ACC112 (cell line): Measurements from ENCODE around the gene ANKRD13D.

Experiments
- H2AFZ ChIP-seq: fragments of 200-600 bp; sonication (generic); one replicate; pipeline ENCODE4 v1.6.0; 2017; ENCODE audit warnings: antibody characterized with exemption, low read length; ENCODE audit not compliant: unreplicated experiment
- H3K27ac ChIP-seq: fragments of 200-600 bp; sonication (generic); 2 replicates; pipeline ENCODE4 v1.5.1; 2014; ENCODE audit warnings: low read depth, mild to moderate bottlenecking, antibody characterized with exemption, low read length, moderate library complexity
- H3K27me3 ChIP-seq: fragments of 200-600 bp; sonication (generic); 2 replicates; pipeline ENCODE4 v1.6.1; 2014; ENCODE audit warnings: mild to moderate bottlenecking, antibody characterized with exemption, low read length, moderate library complexity, mixed read lengths; ENCODE audit not compliant: insufficient read depth
- H3K36me3 ChIP-seq: fragments of 200-600 bp; sonication (generic); 2 replicates; pipeline ENCODE4 v1.6.1; 2016; ENCODE audit warnings: mild to moderate bottlenecking, antibody characterized with exemption, low read length, moderate library complexity, mixed read lengths; ENCODE audit not compliant: insufficient read depth
- H3K4me1 ChIP-seq: fragments of 200-600 bp; sonication (generic); one replicate; pipeline ENCODE4 v1.6.1; 2016; ENCODE audit warnings: low read length, mixed read lengths; ENCODE audit not compliant: insufficient read depth, unreplicated experiment, control insufficient read depth
- H3K4me3 ChIP-seq: fragments of 200-600 bp; sonication (generic); 2 replicates; pipeline ENCODE4 v1.5.1; 2014; ENCODE audit warnings: mild to moderate bottlenecking, low read depth, low read length
- H3K79me2 ChIP-seq: fragments of 200-600 bp; sonication (generic); one replicate; pipeline ENCODE4 v1.6.0; 2016; ENCODE audit warnings: low read length; ENCODE audit not compliant: control insufficient read depth, unreplicated experiment, insufficient read depth

ANKRD13D gene

DNA sequence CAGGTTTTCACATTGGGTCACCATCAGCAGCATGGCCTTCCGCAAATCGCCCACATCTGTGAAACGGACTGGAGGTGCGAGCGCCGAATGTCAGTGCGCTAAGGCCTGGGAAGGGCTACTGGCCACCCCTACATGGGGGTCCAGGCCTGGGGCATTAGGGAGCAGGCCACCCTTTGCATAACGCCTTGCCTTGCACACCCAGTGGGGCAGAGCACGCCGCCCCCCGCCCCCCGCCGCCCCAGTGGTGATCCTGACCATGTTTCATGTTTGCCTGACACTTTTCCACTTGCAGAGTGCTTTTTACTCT, 20.2 kb upstream of the ANKRD13D start:
- Histone ChIP-seq H3K4me3 (no peak overlapping the region), H3K79me2 (peaks cover 68% of the 10 kb centered on the region), H2AFZ (no peak overlapping the region), H3K36me3 (no peaks in the 10 kb centered on the region), H3K4me1 (peaks cover 51% of the 10 kb centered on the region), H3K27me3 (no peaks in the 10 kb centered on the region), H3K27ac (no peak overlapping the region)

GRCh38 chr11:67269401-67270255, 19.5 kb upstream of the ANKRD13D start:
- no peaks in the 10 kb centered on the region for H3K36me3 ChIP-seq
- H3K27me3 ChIP-seq = no peaks in the 10 kb centered on the region
- H3K4me1 ChIP-seq = peaks cover 50% of the 10 kb centered on the region
- peaks cover 75% of the 10 kb centered on the region for H3K79me2 ChIP-seq
- H3K27ac ChIP-seq = no peak overlapping the region
- no peak overlapping the region for H3K4me3 ChIP-seq
- H2AFZ ChIP-seq = no peak overlapping the region

GRCh38 chr11:67270256-67271204, 18.6 kb upstream of the ANKRD13D start:
- Histone ChIP-seq H3K27ac (no peak overlapping the region), H2AFZ (no peak overlapping the region), H3K36me3 (no peaks in the 10 kb centered on the region), H3K4me3 (no peak overlapping the region), H3K27me3 (no peaks in the 10 kb centered on the region), H3K79me2 (peaks cover 80% of the 10 kb centered on the region), H3K4me1 (peaks cover 44% of the 10 kb centered on the region)

GRCh38 chr11:67271205-67271540, 17.9 kb upstream of the ANKRD13D start:
- no peaks in the 10 kb centered on the region for H3K36me3 ChIP-seq
- H3K4me1 ChIP-seq = peaks cover 44% of the 10 kb centered on the region
- H3K27me3 ChIP-seq = no peaks in the 10 kb centered on the region
- H3K4me3 ChIP-seq = no peak overlapping the region
- peaks cover 87% of the 10 kb centered on the region for H3K79me2 ChIP-seq
- no peak overlapping the region for H2AFZ ChIP-seq
- no peak overlapping the region for H3K27ac ChIP-seq

DNA sequence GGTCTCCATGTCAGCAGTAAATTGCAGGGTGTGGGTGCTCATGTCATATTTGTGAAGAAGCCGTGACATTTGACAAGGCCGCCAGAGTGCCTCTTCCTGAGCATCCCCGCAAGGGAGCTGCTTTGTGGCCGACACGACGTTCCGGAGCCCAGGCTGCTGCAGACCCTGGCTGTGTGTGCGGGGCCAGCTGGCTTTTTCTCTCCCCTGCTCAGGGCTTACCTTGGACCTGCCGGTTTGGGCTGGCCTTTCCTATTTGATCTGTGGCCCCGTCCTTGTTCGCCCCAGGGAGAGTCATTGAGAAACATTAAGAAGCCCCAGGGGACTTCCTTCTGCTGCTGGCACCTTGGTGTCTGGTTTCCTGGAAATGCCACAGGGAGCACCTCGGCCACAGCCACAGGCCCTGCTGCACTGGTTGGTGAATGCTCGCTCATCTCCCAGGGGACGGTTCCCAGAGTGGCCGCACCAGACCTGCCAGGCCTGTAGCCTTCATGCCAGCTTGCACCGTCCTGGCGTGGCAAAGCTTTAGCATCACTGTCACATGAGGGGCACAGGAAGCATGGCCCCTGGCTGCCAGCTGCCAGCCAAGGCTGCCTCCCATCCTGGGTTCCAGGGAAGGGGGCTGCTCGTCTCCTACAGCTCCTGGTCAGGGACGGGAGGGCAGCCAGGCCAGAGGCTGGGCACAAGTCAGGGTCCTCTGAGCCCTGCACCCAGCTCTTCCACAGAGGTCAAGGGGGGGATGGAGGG, 17.4 kb upstream of the ANKRD13D start:
- H3K27ac ChIP-seq = no peak overlapping the region
- no peak overlapping the region for H2AFZ ChIP-seq
- H3K4me1 ChIP-seq = peaks cover 47% of the 10 kb centered on the region
- peaks cover 90% of the 10 kb centered on the region for H3K79me2 ChIP-seq
- no peaks in the 10 kb centered on the region for H3K36me3 ChIP-seq
- no peaks in the 10 kb centered on the region for H3K27me3 ChIP-seq
- H3K4me3 ChIP-seq = no peak overlapping the region

DNA sequence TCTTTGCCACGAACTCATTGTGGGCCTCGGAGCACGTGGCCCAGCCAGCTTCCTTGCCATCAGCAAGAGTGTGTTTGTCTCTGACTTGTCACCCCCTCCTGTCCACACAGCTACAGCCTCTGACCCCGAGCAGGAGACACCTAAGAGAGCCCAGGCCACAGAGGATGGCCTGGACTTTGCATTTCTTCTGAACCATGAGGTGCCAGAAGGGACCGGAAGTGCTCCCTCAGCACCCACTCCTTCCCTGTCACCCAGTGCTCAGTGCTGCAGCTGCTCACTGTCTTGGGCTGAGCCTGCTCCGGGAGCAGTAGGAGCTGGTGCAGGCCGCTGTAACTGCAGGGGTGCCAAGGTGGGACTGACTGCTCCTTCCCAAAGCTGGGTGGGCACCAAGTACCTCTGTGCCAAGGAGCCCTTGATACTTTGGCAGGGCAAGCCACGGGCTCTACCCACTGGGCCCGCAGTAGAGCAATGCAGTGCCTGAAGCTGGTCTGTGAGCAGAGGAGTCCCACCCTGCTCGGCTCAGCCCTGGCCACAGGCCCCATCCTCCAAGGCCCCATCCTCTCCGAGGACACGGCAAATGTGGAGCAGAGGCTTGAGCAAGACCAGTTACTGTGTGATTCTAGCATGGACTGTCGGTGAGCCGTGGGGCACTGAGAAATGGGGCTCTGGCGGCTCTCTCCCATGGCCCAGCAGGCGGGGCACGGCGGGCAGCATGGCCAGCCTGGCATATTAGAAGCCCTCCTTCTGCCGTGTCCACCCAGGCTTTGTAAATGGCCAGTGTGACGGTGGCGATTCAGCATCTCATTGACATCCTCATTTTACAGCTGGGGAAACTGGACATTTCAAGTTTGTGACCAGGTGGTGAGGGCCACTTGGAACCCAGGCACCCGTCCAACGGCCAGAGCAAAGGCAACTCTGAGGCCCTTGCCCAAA, 16.5 kb upstream of the ANKRD13D start:
- no peak overlapping the region for H2AFZ ChIP-seq
- no peak overlapping the region for H3K4me3 ChIP-seq
- no peaks in the 10 kb centered on the region for H3K27me3 ChIP-seq
- peaks cover 53% of the 10 kb centered on the region for H3K4me1 ChIP-seq
- H3K79me2 ChIP-seq = peaks cover 87% of the 10 kb centered on the region
- H3K27ac ChIP-seq = no peak overlapping the region
- no peaks in the 10 kb centered on the region for H3K36me3 ChIP-seq

- Histone ChIP-seq H3K4me3 (no peak overlapping the region), H2AFZ (no peak overlapping the region), H3K27ac (no peak overlapping the region), H3K79me2 (peaks cover 78% of the 10 kb centered on the region), H3K36me3 (no peaks in the 10 kb centered on the region), H3K4me1 (peaks cover 51% of the 10 kb centered on the region), H3K27me3 (no peaks in the 10 kb centered on the region)
Measured at GRCh38 chr11:67273260-67273990, 15.7 kb upstream of the ANKRD13D start.

DNA sequence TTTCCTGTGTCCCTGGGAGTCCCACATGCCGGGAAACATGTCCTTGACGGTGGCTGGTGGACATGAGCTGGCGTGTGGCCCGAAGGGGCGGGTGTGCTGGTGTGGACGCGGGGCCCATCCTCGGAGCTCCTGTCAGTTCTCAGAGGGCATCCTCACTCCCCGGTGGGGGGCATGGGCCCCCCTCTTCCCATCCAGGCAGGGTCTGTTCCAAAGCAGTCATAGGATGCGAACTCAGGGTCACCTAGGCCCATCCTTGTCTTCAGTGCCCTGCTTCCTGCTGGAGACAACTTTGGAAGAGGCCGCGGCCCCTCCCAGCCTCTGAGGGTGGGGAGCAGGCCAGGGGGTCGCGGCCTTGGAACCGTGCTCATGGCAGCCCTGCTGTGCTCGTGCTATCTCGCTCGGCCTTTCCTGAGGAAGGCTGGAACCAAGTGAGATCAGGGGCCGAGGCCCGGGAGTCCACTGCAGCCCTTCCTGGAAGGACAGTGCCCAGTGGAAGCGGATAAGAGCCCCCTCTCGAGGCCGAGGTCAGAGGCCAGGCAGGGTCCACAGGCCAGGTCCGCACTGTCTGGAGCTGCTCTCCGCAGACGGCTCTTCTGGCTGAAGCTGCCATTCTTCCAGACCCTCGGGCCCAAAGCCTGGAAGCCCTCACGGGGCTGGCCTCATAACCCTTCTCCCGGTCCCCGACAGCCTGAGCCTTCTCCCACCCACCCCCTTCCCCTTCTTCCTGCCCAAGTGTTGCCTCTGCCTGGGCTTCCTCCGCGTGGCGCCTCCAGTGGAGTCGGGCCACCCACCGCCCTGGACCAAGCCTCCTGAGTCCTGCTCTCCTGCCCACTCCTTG, 14.1 kb upstream of the ANKRD13D start:
- Histone ChIP-seq H3K79me2 (peaks cover 63% of the 10 kb centered on the region), H2AFZ (no peak overlapping the region), H3K27ac (no peak overlapping the region), H3K36me3 (peaks cover 9% of the 10 kb centered on the region; the same call in 1 of the 2 replicates), H3K27me3 (no peaks in the 10 kb centered on the region), H3K4me1 (peaks cover 44% of the 10 kb centered on the region), H3K4me3 (no peak overlapping the region)
